ENCODE measurements around the gene PSORS1C1. TPM values are rescaled to one million over a fixed set of nuclear protein-coding genes. Genes with fewer than 3 reads are reported as not detected.

PSORS1C1 gene
- total and polyA plus RNA-seq, 7 experiments from 2014 or later = not detected

GRCh38 chr6:31128093-31128676 lies 13.6 kb downstream of the PSORS1C1 start:
- Mint-ChIP-seq H3K4me3 (no peak overlapping the region), H3K9me3 (no peaks in the 10 kb centered on the region), H3K36me3 (no peaks in the 10 kb centered on the region), H3K27ac (peak overlapping the region in 2 of 9 donors; percentile 0 to 1), H3K4me1 (peaks cover 5 to 8% (median 6%) of the 10 kb centered on the region in 7 donors), H3K27me3 (peaks cover 0 to 17% (median 5%) of the 10 kb centered on the region in 5 donors)
- POLR2A ChIA-PET = interaction anchor here (0.7 to 1.5 kb wide), 2 partner anchors 8 to 34 kb away, joined by 3 to 4 read pairs; partner anchors contain the start of gene CDSN
- ATAC-seq = peak; percentile 87
- Histone ChIP-seq H3K36me3 (ENCODE audit: control insufficient read depth in 2 of 3, insufficient read depth in 3 of 3, low read length in 3 of 3) (no peaks in the 10 kb centered on the region), H3K27ac (ENCODE audit: low read depth, low read length) (no peak overlapping the region), H3K4me1 (ENCODE audit: control insufficient read depth in 2 of 2, insufficient read depth in 2 of 2, low read length in 2 of 2) (no peaks in the 10 kb centered on the region), H3K4me3 (ENCODE audit: low read length) (no peak overlapping the region), H3K27me3 (ENCODE audit: control insufficient read depth in 2 of 2, insufficient read depth in 2 of 2, low read length in 2 of 2) (no peaks in the 10 kb centered on the region), H3K9me3 (ENCODE audit: control insufficient read depth in 2 of 3, low read length in 3 of 3) (no peaks in the 10 kb centered on the region)
- CTCF ChIA-PET = interaction anchor here (0.7 to 6.5 kb wide), 5 partner anchors 9 to 48 kb away, joined by 3 to 30 read pairs (median 4); no protein-coding TSS in a partner anchor
- DNase-seq = peak; percentile 29 to 79 (median 55)
- intact Hi-C loops (cut with micrococcal nuclease) = loop anchor here (1.0 to 2.0 kb wide), 4 partner anchors 9 to 213 kb away; no protein-coding TSS in a partner anchor

GRCh38 chr6:31129130-31129529 lies 14.5 kb downstream of the PSORS1C1 start:
- no peak overlapping the region for H3K4me3 ChIP-seq (ENCODE audit: low read length)
- Mint-ChIP-seq H3K4me3 (no peak overlapping the region), H3K27me3 (peaks cover 0 to 17% (median 5%) of the 10 kb centered on the region in 5 donors), H3K27ac (no peak overlapping the region), H3K36me3 (no peaks in the 10 kb centered on the region), H3K9me3 (no peaks in the 10 kb centered on the region), H3K4me1 (peaks cover 5 to 7% (median 6%) of the 10 kb centered on the region in 7 donors)
- no peaks in the 10 kb centered on the region for H3K36me3 ChIP-seq (ENCODE audit: control insufficient read depth in 2 of 3, insufficient read depth in 3 of 3, low read length in 3 of 3)
- no peak for DNase-seq
- H3K27me3 ChIP-seq (ENCODE audit: control insufficient read depth in 2 of 2, insufficient read depth in 2 of 2, low read length in 2 of 2) = no peaks in the 10 kb centered on the region
- intact Hi-C loops (cut with micrococcal nuclease) = loop anchor here in 1 of 2 donors (2.0 kb wide), 1 partner anchor 42 kb away; no protein-coding TSS in a partner anchor
- H3K4me1 ChIP-seq (ENCODE audit: control insufficient read depth in 2 of 2, insufficient read depth in 2 of 2, low read length in 2 of 2) = no peaks in the 10 kb centered on the region
- H3K27ac ChIP-seq (ENCODE audit: low read depth, low read length) = no peak overlapping the region
- ChIA-PET POLR2A (interaction anchor here (0.7 to 0.9 kb wide), 4 partner anchors 9 to 42 kb away, joined by 3 read pairs; partner anchors contain the start of gene CDSN), CTCF (interaction anchor here (1.1 to 6.5 kb wide), 3 partner anchors 10 to 42 kb away, joined by 3 to 30 read pairs (median 4); no protein-coding TSS in a partner anchor)
- no peak for ATAC-seq
- no peaks in the 10 kb centered on the region for H3K9me3 ChIP-seq (ENCODE audit: control insufficient read depth in 2 of 3, low read length in 3 of 3)

DNA sequence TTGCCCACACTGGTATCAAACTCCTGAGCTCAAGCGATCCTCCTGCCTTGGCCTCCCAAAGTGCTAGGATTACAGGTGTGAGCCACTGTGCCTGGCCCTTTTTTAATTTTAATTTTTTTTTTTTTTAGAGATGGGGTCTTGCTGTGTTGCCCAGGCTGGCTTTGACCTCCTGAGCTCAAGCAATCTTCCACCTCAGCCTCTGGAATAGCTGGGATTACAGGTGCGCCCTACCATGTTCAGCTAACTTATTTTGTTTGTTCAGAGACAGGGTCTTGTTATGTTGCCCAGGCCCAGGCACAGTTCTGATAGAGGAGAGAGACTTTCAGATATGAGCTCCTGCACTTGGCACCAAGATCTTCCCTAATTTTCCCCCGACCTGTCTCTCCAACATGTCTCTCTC lies 16.2 kb downstream of the PSORS1C1 start:
- ATAC-seq (no peak), DNase-seq (no peak)
- peaks cover 0 to 17% (median 5%) of the 10 kb centered on the region in 5 donors for H3K27me3 Mint-ChIP-seq
- no peaks in the 10 kb centered on the region for H3K27me3 ChIP-seq (ENCODE audit: control insufficient read depth in 2 of 2, insufficient read depth in 2 of 2, low read length in 2 of 2)
- H3K4me1 Mint-ChIP-seq = peaks cover 4 to 7% (median 6%) of the 10 kb centered on the region in 7 donors
- no peak overlapping the region for H3K4me3 Mint-ChIP-seq
- peak overlapping the region in 1 of 9 donors; percentile 50 for H3K27ac Mint-ChIP-seq
- ChIA-PET CTCF (interaction anchor here (1.0 to 6.5 kb wide), 4 partner anchors 14 to 66 kb away, joined by 3 to 30 read pairs (median 4); no protein-coding TSS in a partner anchor), POLR2A (no interaction called here)
- no peaks in the 10 kb centered on the region for H3K9me3 ChIP-seq (ENCODE audit: control insufficient read depth in 2 of 3, low read length in 3 of 3)
- H3K4me3 ChIP-seq (ENCODE audit: low read length) = no peak overlapping the region
- no peaks in the 10 kb centered on the region for H3K36me3 Mint-ChIP-seq
- no peaks in the 10 kb centered on the region for H3K36me3 ChIP-seq (ENCODE audit: control insufficient read depth in 2 of 3, insufficient read depth in 3 of 3, low read length in 3 of 3)
- H3K27ac ChIP-seq (ENCODE audit: low read depth, low read length) = no peak overlapping the region
- intact Hi-C loops (cut with micrococcal nuclease) = no loop called here
- H3K9me3 Mint-ChIP-seq = no peaks in the 10 kb centered on the region
- H3K4me1 ChIP-seq (ENCODE audit: control insufficient read depth in 2 of 2, insufficient read depth in 2 of 2, low read length in 2 of 2) = no peaks in the 10 kb centered on the region

DNA sequence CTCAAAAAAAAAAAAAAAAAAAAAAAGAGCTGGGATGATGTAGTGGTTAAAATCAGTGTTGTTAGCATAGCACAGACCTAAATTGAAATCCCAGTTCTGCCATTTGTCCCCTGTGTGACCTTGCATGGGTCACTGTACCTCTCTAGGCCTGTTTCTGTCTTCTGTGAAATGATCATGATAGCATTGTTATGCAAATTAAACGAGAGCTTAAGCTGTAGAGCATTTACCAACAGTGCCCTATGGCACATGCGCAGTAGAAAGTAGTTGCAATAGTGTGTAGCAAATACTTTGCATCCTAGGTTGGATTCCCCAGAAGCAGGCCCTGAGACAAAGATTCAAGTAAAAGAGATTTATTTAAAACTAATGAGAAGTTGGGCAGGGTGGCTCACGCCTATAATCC lies 17.0 kb downstream of the PSORS1C1 start:
- no peaks in the 10 kb centered on the region for H3K36me3 ChIP-seq (ENCODE audit: control insufficient read depth in 2 of 3, insufficient read depth in 3 of 3, low read length in 3 of 3)
- no peaks in the 10 kb centered on the region for H3K9me3 ChIP-seq (ENCODE audit: control insufficient read depth in 2 of 3, low read length in 3 of 3)
- H3K4me1 ChIP-seq (ENCODE audit: control insufficient read depth in 2 of 2, insufficient read depth in 2 of 2, low read length in 2 of 2) = no peaks in the 10 kb centered on the region
- no peak overlapping the region for H3K27ac ChIP-seq (ENCODE audit: low read depth, low read length)
- no peaks in the 10 kb centered on the region for H3K9me3 Mint-ChIP-seq
- ATAC-seq (no peak), DNase-seq (no peak)
- H3K36me3 Mint-ChIP-seq = no peaks in the 10 kb centered on the region
- H3K4me3 Mint-ChIP-seq = no peak overlapping the region
- peaks cover 4 to 7% (median 6%) of the 10 kb centered on the region in 7 donors for H3K4me1 Mint-ChIP-seq
- CTCF ChIA-PET = interaction anchor here (0.6 to 6.5 kb wide), 6 partner anchors 13 to 238 kb away, joined by 3 to 30 read pairs (median 4); no protein-coding TSS in a partner anchor
- peak overlapping the region in 1 of 9 donors; percentile 10 for H3K27ac Mint-ChIP-seq
- POLR2A ChIA-PET = interaction anchor here (0.7 kb wide), 1 partner anchor 235 kb away, joined by 4 read pairs; no protein-coding TSS in a partner anchor
- H3K27me3 Mint-ChIP-seq = peaks cover 0 to 17% (median 5%) of the 10 kb centered on the region in 5 donors
- H3K4me3 ChIP-seq (ENCODE audit: low read length) = no peak overlapping the region
- intact Hi-C loops (cut with micrococcal nuclease) = no loop called here
- H3K27me3 ChIP-seq (ENCODE audit: control insufficient read depth in 2 of 2, insufficient read depth in 2 of 2, low read length in 2 of 2) = no peaks in the 10 kb centered on the region

GRCh38 chr6:31132806-31133205 lies 18.2 kb downstream of the PSORS1C1 start:
- no peak for DNase-seq
- no peak for ATAC-seq
- Histone ChIP-seq H3K4me1 (ENCODE audit: control insufficient read depth in 2 of 2, insufficient read depth in 2 of 2, low read length in 2 of 2) (peaks cover 0 to 4% of the 10 kb centered on the region in 2 donors), H3K9me3 (ENCODE audit: control insufficient read depth in 2 of 3, low read length in 3 of 3) (no peaks in the 10 kb centered on the region), H3K27ac (ENCODE audit: low read depth, low read length) (no peak overlapping the region), H3K27me3 (ENCODE audit: control insufficient read depth in 2 of 2, insufficient read depth in 2 of 2, low read length in 2 of 2) (no peaks in the 10 kb centered on the region), H3K36me3 (ENCODE audit: control insufficient read depth in 2 of 3, insufficient read depth in 3 of 3, low read length in 3 of 3) (no peaks in the 10 kb centered on the region), H3K4me3 (ENCODE audit: low read length) (no peak overlapping the region)
- peaks cover 0 to 19% (median 5%) of the 10 kb centered on the region in 5 donors for H3K27me3 Mint-ChIP-seq
- no peak overlapping the region for H3K27ac Mint-ChIP-seq
- POLR2A ChIA-PET = no interaction called here
- CTCF ChIA-PET = interaction anchor here (1.1 to 1.6 kb wide), 4 partner anchors 12 to 236 kb away, joined by 3 to 4 read pairs (median 3); no protein-coding TSS in a partner anchor
- no peaks in the 10 kb centered on the region for H3K36me3 Mint-ChIP-seq
- peaks cover 9 to 12% (median 10%) of the 10 kb centered on the region in 7 donors for H3K4me1 Mint-ChIP-seq
- peaks cover 0 to 1% (median 0%) of the 10 kb centered on the region in 11 donors for H3K9me3 Mint-ChIP-seq
- H3K4me3 Mint-ChIP-seq = no peak overlapping the region
- intact Hi-C loops (cut with micrococcal nuclease) = no loop called here

DNA sequence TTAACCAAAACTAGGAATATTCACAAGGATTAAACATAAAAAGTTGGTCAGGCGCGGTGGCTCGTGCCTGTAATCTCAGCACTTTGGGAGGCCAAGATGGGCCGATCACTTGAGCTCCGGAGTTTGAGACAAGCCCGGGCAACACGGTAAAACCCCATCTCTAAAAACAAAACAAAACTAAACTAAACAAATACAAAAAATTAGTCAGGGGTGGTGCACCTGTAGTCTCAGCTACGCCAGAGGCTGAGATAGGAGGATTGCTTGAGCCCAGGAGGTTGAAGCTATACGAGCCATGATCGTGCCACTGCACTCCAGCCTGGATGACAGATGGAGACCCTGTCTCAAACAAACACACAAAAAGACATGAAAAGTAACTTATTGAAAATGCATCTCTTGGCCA lies 21.1 kb downstream of the PSORS1C1 start:
- Histone ChIP-seq H3K4me3 (ENCODE audit: low read length) (no peak overlapping the region), H3K36me3 (ENCODE audit: control insufficient read depth in 2 of 3, insufficient read depth in 3 of 3, low read length in 3 of 3) (no peaks in the 10 kb centered on the region), H3K4me1 (ENCODE audit: control insufficient read depth in 2 of 2, insufficient read depth in 2 of 2, low read length in 2 of 2) (peaks cover 0 to 5% of the 10 kb centered on the region in 2 donors), H3K9me3 (ENCODE audit: control insufficient read depth in 2 of 3, low read length in 3 of 3) (no peaks in the 10 kb centered on the region), H3K27ac (ENCODE audit: low read depth, low read length) (no peak overlapping the region), H3K27me3 (ENCODE audit: control insufficient read depth in 2 of 2, insufficient read depth in 2 of 2, low read length in 2 of 2) (no peaks in the 10 kb centered on the region)
- peaks cover 0 to 1% (median 0%) of the 10 kb centered on the region in 11 donors for H3K9me3 Mint-ChIP-seq
- intact Hi-C loops (cut with micrococcal nuclease) = loop anchor here (2.0 kb wide), 3 partner anchors 23 to 305 kb away; partner anchors contain the start of gene TCF19 (in 1 of the 2)
- H3K4me1 Mint-ChIP-seq = peaks cover 4 to 8% (median 7%) of the 10 kb centered on the region in 7 donors
- no peak overlapping the region for H3K27ac Mint-ChIP-seq
- DNase-seq = no peak
- H3K36me3 Mint-ChIP-seq = no peaks in the 10 kb centered on the region
- ATAC-seq = no peak
- H3K4me3 Mint-ChIP-seq = no peak overlapping the region
- H3K27me3 Mint-ChIP-seq = peaks cover 0 to 3% (median 0%) of the 10 kb centered on the region in 5 donors
- ChIA-PET CTCF (interaction anchor here (0.5 to 1.4 kb wide), 4 partner anchors 31 to 231 kb away, joined by 3 to 5 read pairs (median 4); no protein-coding TSS in a partner anchor), POLR2A (no interaction called here)

All from naive thymus-derived CD4-positive, alpha-beta T cell (primary cell).